Neural cell (in vitro differentiated cells): Measurements from ENCODE around the gene NFXL1. TPM values are rescaled to one million over a fixed set of nuclear protein-coding genes. Genes with fewer than 3 reads are reported as not detected.

Experiments
- H2AFZ ChIP-seq: fragments of 200-600, 300-800 bp; sonication (generic), shearing (Covaris generic); 2 replicates; pipeline ENCODE4 v1.6.0; 2014; ENCODE audit warnings: low read depth, mild to moderate bottlenecking, antibody characterized with exemption, low read length, moderate library complexity
- H3F3A ChIP-seq: fragments of 200-600 bp; shearing (Covaris generic); 2 replicates; pipeline ENCODE4 v1.6.1; 2016; ENCODE audit warnings: mild to moderate bottlenecking, moderate library complexity, mixed read lengths, antibody characterized with exemption, low read length; ENCODE audit not compliant: insufficient read depth, poor library complexity, severe bottlenecking
- H3K27ac ChIP-seq: fragments of 200-600, 300-800 bp; sonication (generic), shearing (Covaris generic); 2 replicates; pipeline ENCODE4 v1.5.1; 2014; ENCODE audit warnings: mild to moderate bottlenecking, low read length, moderate library complexity
- H3K27me3 ChIP-seq: fragments of 300-800, 200-600 bp; sonication (generic), shearing (Covaris generic); 2 replicates; pipeline ENCODE4 v1.6.0; 2014; ENCODE audit warnings: mild to moderate bottlenecking, low read depth, low read length, moderate library complexity; ENCODE audit not compliant: insufficient read depth
- H3K36me3 ChIP-seq: fragments of 300-800, 200-600 bp; sonication (generic), shearing (Covaris generic); 2 replicates; pipeline ENCODE4 v1.5.1; 2014; ENCODE audit warnings: mild to moderate bottlenecking, antibody characterized with exemption, low read length, moderate library complexity; ENCODE audit not compliant: insufficient read depth
- H3K4me2 ChIP-seq: fragments of 300-800, 200-600 bp; sonication (generic), shearing (Covaris generic); 2 replicates; pipeline ENCODE4 v1.6.0; 2014; ENCODE audit warnings: mild to moderate bottlenecking, low read length
- H3K4me3 ChIP-seq: fragments of 300-800, 200-600 bp; sonication (generic), shearing (Covaris generic); 2 replicates; pipeline ENCODE4 v1.5.1; 2014; ENCODE audit warnings: mild to moderate bottlenecking, low read length, moderate library complexity
- H3K79me2 ChIP-seq: fragments of 200-600 bp; shearing (Covaris generic); replicated peaks from 2 replicates; pipeline ENCODE4 v1.6.0; 2014; ENCODE audit warnings: mild to moderate bottlenecking, low read length, moderate library complexity; ENCODE audit not compliant: insufficient read depth
- H3K9ac ChIP-seq: fragments of 300-800, 200-600 bp; sonication (generic), shearing (Covaris generic); 2 replicates; pipeline ENCODE4 v1.6.1; 2016; ENCODE audit warnings: mild to moderate bottlenecking, low read length, mixed read lengths
- H3K9me2 ChIP-seq: fragments of 200-600 bp; shearing (Covaris generic); 2 replicates; pipeline ENCODE4 v1.6.1; 2016; ENCODE audit warnings: mild to moderate bottlenecking, low read length, mixed read lengths; ENCODE audit not compliant: insufficient read depth
- H3K9me3 ChIP-seq: fragments of 200-600, 300-800 bp; sonication (generic), shearing (Covaris generic); 2 replicates; pipeline ENCODE4 v1.6.1; 2016; ENCODE audit warnings: mild to moderate bottlenecking, mixed run types, low read length, moderate library complexity, mixed read lengths
- H4K20me1 ChIP-seq: fragments of 200-600 bp; shearing (Covaris generic); 2 replicates; pipeline ENCODE4 v1.6.1; 2016; ENCODE audit warnings: mild to moderate bottlenecking, mixed run types; ENCODE audit not compliant: insufficient read depth
- CTCF ChIP-seq: fragments of 450-650 bp; IDR thresholded peaks from 2 replicates; pipeline ENCODE4 v1.5.1; 2014; ENCODE audit warnings: antibody characterized with exemption, mild to moderate bottlenecking, moderate library complexity; ENCODE audit not compliant: poor library complexity, severe bottlenecking
- EP300 ChIP-seq: fragments of 450-650 bp; conservative IDR thresholded peaks from 2 replicates; pipeline ENCODE4 v1.6.1; 2014; ENCODE audit warnings: antibody characterized with exemption, mild to moderate bottlenecking, moderate library complexity; ENCODE audit not compliant: poor library complexity, severe bottlenecking
- EZH2 ChIP-seq: fragments of 200-600, 300-800 bp; shearing (Covaris generic), sonication (generic); IDR thresholded peaks from 2 replicates; pipeline ENCODE4 v1.6.1; 2014; ENCODE audit warnings: antibody characterized with exemption, low read length, borderline replicate concordance, mild to moderate bottlenecking; ENCODE audit not compliant: insufficient read depth, poor library complexity, severe bottlenecking
- MXI1 ChIP-seq: fragments of 450-650 bp; conservative IDR thresholded peaks from 2 replicates; pipeline ENCODE4 v1.6.1; 2014; ENCODE audit warnings: antibody characterized with exemption, mild to moderate bottlenecking; ENCODE audit not compliant: poor library complexity, severe bottlenecking
- POLR2AphosphoS5 ChIP-seq: IDR thresholded peaks from 2 replicates; pipeline ENCODE4 v1.6.1; 2012
- RAD21 ChIP-seq: fragments of 450-650 bp; conservative IDR thresholded peaks from 2 replicates; pipeline ENCODE4 v1.6.1; 2014; ENCODE audit warnings: antibody characterized with exemption, mild to moderate bottlenecking, moderate library complexity
- SMC3 ChIP-seq: fragments of 450-650 bp; conservative IDR thresholded peaks from 2 replicates; pipeline ENCODE4 v1.6.1; 2014; ENCODE audit warnings: antibody characterized with exemption, mild to moderate bottlenecking, moderate library complexity; ENCODE audit not compliant: poor library complexity
- TAF1 ChIP-seq: IDR thresholded peaks from 2 replicates; pipeline ENCODE4 v1.6.1; 2012; ENCODE audit warnings: low read depth
- polyA plus RNA-seq: library from polyadenylated mRNA; depleted of rRNA; stranded (reverse); fragments of >200 nt; gene quantifications from 2 replicates; pipeline ENCODE4 v1.2.3, GENCODE V29; 2014
- TF ChIP-seq, protein P1 (sequence below): IDR thresholded peaks from 2 replicates; pipeline ENCODE4 v1.6.1; 2012; ENCODE audit warnings: borderline replicate concordance

The NFXL1 gene
- polyA plus RNA-seq, 1 donor from 2014 or later, result 15.8 TPM

DNA sequence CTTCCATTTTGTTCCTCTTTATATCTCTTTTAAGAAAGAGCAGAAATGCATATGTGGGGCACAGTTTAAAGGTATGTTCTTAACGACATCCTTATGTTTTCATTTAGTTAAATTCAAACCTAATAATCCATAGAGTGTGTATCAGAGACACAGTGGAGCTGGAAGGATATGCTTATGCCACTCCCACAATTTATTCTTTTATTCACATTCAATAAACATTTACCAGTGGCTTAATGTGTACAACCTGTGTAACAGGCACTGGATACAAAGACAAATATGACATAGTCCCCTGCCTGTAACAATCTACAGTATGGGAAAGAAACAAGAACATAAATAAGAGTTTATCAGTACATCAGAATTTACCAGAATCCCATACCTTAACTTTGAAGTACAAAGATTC, 54.1 kb downstream of the NFXL1 start:
- H3K36me3 ChIP-seq, result no peaks in the 10 kb centered on the region
- H3K4me2 ChIP-seq, result no peak overlapping the region
- H3F3A ChIP-seq, result no peaks in the 10 kb centered on the region
- H3K27ac ChIP-seq, result no peak overlapping the region
- H3K9me2 ChIP-seq, result no peaks in the 10 kb centered on the region
- no peaks in the 10 kb centered on the region for H3K27me3 ChIP-seq
- H3K4me3 ChIP-seq, result no peak overlapping the region
- no peaks in the 10 kb centered on the region for H3K79me2 ChIP-seq
- no peak for TF ChIP-seq CTCF
- TF ChIP-seq MXI1, result no peak
- H2AFZ ChIP-seq, result no peak overlapping the region
- H3K9ac ChIP-seq, result no peak overlapping the region
- no peaks in the 10 kb centered on the region for H4K20me1 ChIP-seq
- H3K9me3 ChIP-seq, result no peaks in the 10 kb centered on the region

- Histone ChIP-seq H3K9ac (no peak overlapping the region), H4K20me1 (no peaks in the 10 kb centered on the region), H3K4me2 (no peak overlapping the region), H3K36me3 (peaks cover 7% of the 10 kb centered on the region), H2AFZ (no peak overlapping the region), H3K27me3 (no peaks in the 10 kb centered on the region), H3K4me3 (no peak overlapping the region), H3K9me3 (no peaks in the 10 kb centered on the region), H3F3A (no peaks in the 10 kb centered on the region), H3K9me2 (no peaks in the 10 kb centered on the region), H3K79me2 (no peaks in the 10 kb centered on the region), H3K27ac (no peak overlapping the region)
- TF ChIP-seq TAF1 (no peak), POLR2AphosphoS5 (no peak), EZH2 (no peak), EP300 (no peak), MXI1 (no peak), SMC3 (no peak), RAD21 (no peak), CTCF (no peak)
- TF ChIP-seq, protein P1, sequence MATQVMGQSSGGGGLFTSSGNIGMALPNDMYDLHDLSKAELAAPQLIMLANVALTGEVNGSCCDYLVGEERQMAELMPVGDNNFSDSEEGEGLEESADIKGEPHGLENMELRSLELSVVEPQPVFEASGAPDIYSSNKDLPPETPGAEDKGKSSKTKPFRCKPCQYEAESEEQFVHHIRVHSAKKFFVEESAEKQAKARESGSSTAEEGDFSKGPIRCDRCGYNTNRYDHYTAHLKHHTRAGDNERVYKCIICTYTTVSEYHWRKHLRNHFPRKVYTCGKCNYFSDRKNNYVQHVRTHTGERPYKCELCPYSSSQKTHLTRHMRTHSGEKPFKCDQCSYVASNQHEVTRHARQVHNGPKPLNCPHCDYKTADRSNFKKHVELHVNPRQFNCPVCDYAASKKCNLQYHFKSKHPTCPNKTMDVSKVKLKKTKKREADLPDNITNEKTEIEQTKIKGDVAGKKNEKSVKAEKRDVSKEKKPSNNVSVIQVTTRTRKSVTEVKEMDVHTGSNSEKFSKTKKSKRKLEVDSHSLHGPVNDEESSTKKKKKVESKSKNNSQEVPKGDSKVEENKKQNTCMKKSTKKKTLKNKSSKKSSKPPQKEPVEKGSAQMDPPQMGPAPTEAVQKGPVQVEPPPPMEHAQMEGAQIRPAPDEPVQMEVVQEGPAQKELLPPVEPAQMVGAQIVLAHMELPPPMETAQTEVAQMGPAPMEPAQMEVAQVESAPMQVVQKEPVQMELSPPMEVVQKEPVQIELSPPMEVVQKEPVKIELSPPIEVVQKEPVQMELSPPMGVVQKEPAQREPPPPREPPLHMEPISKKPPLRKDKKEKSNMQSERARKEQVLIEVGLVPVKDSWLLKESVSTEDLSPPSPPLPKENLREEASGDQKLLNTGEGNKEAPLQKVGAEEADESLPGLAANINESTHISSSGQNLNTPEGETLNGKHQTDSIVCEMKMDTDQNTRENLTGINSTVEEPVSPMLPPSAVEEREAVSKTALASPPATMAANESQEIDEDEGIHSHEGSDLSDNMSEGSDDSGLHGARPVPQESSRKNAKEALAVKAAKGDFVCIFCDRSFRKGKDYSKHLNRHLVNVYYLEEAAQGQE, result no peak
Measured at GRCh38 chr4:47858006-47858405, 56.4 kb downstream of the NFXL1 start.
